H1 (cell line): ENCODE data around the gene CYP46A1. TPM values are rescaled to one million over a fixed set of nuclear protein-coding genes. Genes with fewer than 3 reads are reported as not detected.

ENCODE experiments used
- CTCF ChIA-PET: fragments of 300-600 bp; sonication (Branson Sonifier 250); formaldehyde crosslinking; loops from one replicate; lab custom pipeline; 2021; ENCODE audit not compliant: partially characterized antibody; lab: Charles Lee
- POLR2A ChIA-PET: fragments of 300-600 bp; sonication (Branson Sonifier 250); formaldehyde crosslinking; loops from one replicate; lab custom pipeline; 2021; ENCODE audit warnings: inconsistent platforms; ENCODE audit not compliant: partially characterized antibody; lab: Charles Lee
- DNase-seq, 2 experiments: peaks; one replicate each; pipeline versions ENCODE4 v3.0.0 to v3.0.0-alpha.2; 2010 to 2022; ENCODE audit warnings: low spot score in 2 of 2, low read depth in 1 of 2, mixed read lengths in 1 of 2
- FAIRE-seq: peaks from 2 replicates; lab custom pipeline; 2011; peaks lifted over from hg19 to GRCh38; lab: Jason Lieb, UNC
- H2AFZ ChIP-seq: 2 replicates; pipeline ENCODE4 v1.8.1; 2012; ENCODE audit warnings: low read length, inconsistent platforms
- H2AK5ac ChIP-seq: 2 replicates; pipeline ENCODE4 v1.6.1; 2013; ENCODE audit warnings: low read depth, low read length
- H2BK120ac ChIP-seq: replicated peaks from 2 replicates; pipeline ENCODE3; 2013; ENCODE audit warnings: low read depth, low read length, inconsistent platforms
- H2BK12ac ChIP-seq: 2 replicates; pipeline ENCODE4 v1.6.1; 2013; ENCODE audit warnings: low read depth, low read length
- H2BK15ac ChIP-seq: 2 replicates; pipeline ENCODE4 v1.6.1; 2013; ENCODE audit warnings: low read length
- H2BK20ac ChIP-seq: 2 replicates; pipeline ENCODE4 v1.6.1; 2013; ENCODE audit warnings: low read length
- H2BK5ac ChIP-seq: 2 replicates; pipeline ENCODE4 v1.6.1; 2013; ENCODE audit warnings: low read depth, low read length
- H3K14ac ChIP-seq: 2 replicates; pipeline ENCODE4 v1.6.1; 2013; ENCODE audit warnings: inconsistent platforms; ENCODE audit not compliant: insufficient read length
- H3K18ac ChIP-seq: 2 replicates; pipeline ENCODE4 v1.6.1; 2013; ENCODE audit warnings: low read length; ENCODE audit errors: extremely low read depth
- H3K23ac ChIP-seq: 2 replicates; pipeline ENCODE4 v1.6.1; 2013; ENCODE audit warnings: inconsistent platforms; ENCODE audit not compliant: insufficient read length
- H3K23me2 ChIP-seq: 2 replicates; pipeline ENCODE4 v1.6.1; 2013; ENCODE audit warnings: low read depth, low read length
- H3K27ac ChIP-seq: 2 replicates; pipeline ENCODE4 v1.6.1; 2011; ENCODE audit warnings: low read depth, low read length, inconsistent platforms
- H3K27me3 ChIP-seq, 4 experiments: replicated peaks in 1 of 4; 1 replicate in 1 of 4; 2 replicates in 3 of 4; pipeline versions ENCODE4 v1.6.1 to v1.8.1; 2011 to 2013; ENCODE audit warnings: low read length in 3 of 4, mild to moderate bottlenecking in 3 of 4, inconsistent platforms in 2 of 4, mixed read lengths in 2 of 4, moderate library complexity in 1 of 4; ENCODE audit not compliant: control insufficient read depth in 3 of 4, insufficient read depth in 3 of 4; ENCODE audit errors: extremely low read depth in 1 of 4
- H3K36me3 ChIP-seq, 4 experiments: 2 replicates each; pipeline versions ENCODE4 v1.6.1 to v1.8.1; 2011 to 2013; ENCODE audit warnings: mild to moderate bottlenecking in 4 of 4, low read length in 3 of 4, moderate library complexity in 2 of 4, control low read depth in 1 of 4, inconsistent platforms in 1 of 4; ENCODE audit not compliant: insufficient read depth in 4 of 4, control insufficient read depth in 2 of 4
- H3K4ac ChIP-seq: replicated peaks from 2 replicates; pipeline ENCODE3; 2013; ENCODE audit warnings: low read length, low read depth, mixed read lengths, inconsistent platforms; ENCODE audit not compliant: insufficient read length
- H3K4me1 ChIP-seq, 4 experiments: replicated peaks in 1 of 4; 1 replicate in 1 of 4; 2 replicates in 3 of 4; pipeline versions ENCODE4 v1.6.1 to v1.8.1; 2011 to 2013; ENCODE audit warnings: low read length in 3 of 4, inconsistent platforms in 2 of 4, mixed read lengths in 1 of 4; ENCODE audit not compliant: insufficient read depth in 4 of 4, control insufficient read depth in 3 of 4
- H3K4me2 ChIP-seq, 2 experiments: 2 replicates each; pipeline versions ENCODE4 v1.6.1 to v1.8.1; 2011 to 2013; ENCODE audit warnings: low read depth in 2 of 2, low read length in 2 of 2, control low read depth in 1 of 2, inconsistent platforms in 1 of 2, mild to moderate bottlenecking in 1 of 2; ENCODE audit not compliant: insufficient read depth in 1 of 2
- H3K4me3 ChIP-seq, 4 experiments: fragments of 200-600, 300-600 bp in 1 of 4; sonication (generic), shearing (Covaris generic), sonication (Bioruptor Twin) in 1 of 4; 2 replicates each; pipeline versions ENCODE4 v1.5.1 to v1.8.1; 2011 to 2016; ENCODE audit warnings: low read length in 4 of 4, low read depth in 3 of 4, control low read depth in 2 of 4, inconsistent platforms in 2 of 4, mild to moderate bottlenecking in 2 of 4, mixed read lengths in 1 of 4, moderate library complexity in 1 of 4; ENCODE audit not compliant: insufficient read depth in 2 of 4; ENCODE audit errors: extremely low read depth in 1 of 4
- H3K56ac ChIP-seq: replicated peaks from 2 replicates; pipeline ENCODE3; 2013; ENCODE audit warnings: low read depth, mild to moderate bottlenecking, mixed read lengths, low read length, inconsistent platforms; ENCODE audit not compliant: insufficient read length
- H3K79me1 ChIP-seq: 2 replicates; pipeline ENCODE4 v1.6.1; 2013; ENCODE audit warnings: low read depth, low read length, control low read depth
- H3K79me2 ChIP-seq, 2 experiments: 2 replicates each; pipeline versions ENCODE4 v1.6.1 to v1.8.1; 2012 to 2013; ENCODE audit warnings: low read length in 2 of 2, mild to moderate bottlenecking in 2 of 2, inconsistent platforms in 1 of 2; ENCODE audit not compliant: insufficient read depth in 2 of 2, control insufficient read depth in 1 of 2
- H3K9ac ChIP-seq, 4 experiments: replicated peaks in 1 of 4; 1 replicate in 1 of 4; 2 replicates in 3 of 4; pipeline versions ENCODE4 v1.6.1 to v1.8.1; 2011 to 2013; ENCODE audit warnings: low read depth in 3 of 4, low read length in 3 of 4, control low read depth in 2 of 4, mild to moderate bottlenecking in 2 of 4, moderate library complexity in 2 of 4, inconsistent platforms in 1 of 4; ENCODE audit errors: extremely low read depth in 1 of 4
- H3K9me3 ChIP-seq, 2 experiments: 2 replicates each; pipeline versions ENCODE4 v1.6.1 to v1.8.1; 2012 to 2013; ENCODE audit warnings: mild to moderate bottlenecking in 2 of 2, moderate library complexity in 2 of 2, control low read depth in 1 of 2, inconsistent platforms in 1 of 2, low read depth in 1 of 2, low read length in 1 of 2, mixed read lengths in 1 of 2; ENCODE audit not compliant: insufficient read depth in 2 of 2
- H4K20me1 ChIP-seq, 2 experiments: replicated peaks in 1 of 2; 2 replicates each; pipeline versions ENCODE3 to v1.8.1; 2011 to 2013; ENCODE audit warnings: inconsistent platforms in 2 of 2, low read length in 2 of 2, mild to moderate bottlenecking in 1 of 2; ENCODE audit not compliant: insufficient read depth in 2 of 2, control insufficient read depth in 1 of 2
- H4K5ac ChIP-seq: 2 replicates; pipeline ENCODE4 v1.6.1; 2013; ENCODE audit warnings: low read length, low read depth, mixed read lengths, inconsistent platforms; ENCODE audit not compliant: insufficient read length
- H4K8ac ChIP-seq: 2 replicates; pipeline ENCODE4 v1.8.0; 2013; ENCODE audit warnings: mild to moderate bottlenecking, moderate library complexity, low read length, inconsistent platforms; ENCODE audit not compliant: insufficient read depth; ENCODE audit errors: extremely low read depth
- H4K91ac ChIP-seq: replicated peaks from 2 replicates; pipeline ENCODE3; 2013; ENCODE audit warnings: low read length, mixed read lengths, inconsistent platforms; ENCODE audit not compliant: insufficient read length
- CBX8 ChIP-seq: fragments of 300-800, 300-1000 bp; sonication (generic); IDR thresholded peaks from 2 replicates; pipeline ENCODE4 v1.7.1; 2016; ENCODE audit warnings: low read depth, low read length, borderline replicate concordance
- MAX ChIP-seq: IDR thresholded peaks from 2 replicates; pipeline ENCODE4 v1.6.1; 2012; ENCODE audit warnings: inconsistent platforms
- WGBS, 2 experiments: shearing (Covaris generic) in 1 of 2; methylation state at CpG; one replicate each; pipeline versions ENCODE4 v1.1.6 to v1.1.7; 2013 to 2015; ENCODE audit warnings: low lambda C conversion rate in 2 of 2, mixed read lengths in 2 of 2, inconsistent platforms in 1 of 2, low coverage in 1 of 2, missing lambda C conversion rate in 1 of 2; ENCODE audit not compliant: insufficient replicate concordance in 2 of 2, insufficient coverage in 1 of 2, insufficient read length in 1 of 2; ENCODE audit errors: extremely low coverage in 1 of 2, missing lambda C conversion rate in 1 of 2; 5-methylcytosine and 5-hydroxymethylcytosine counted together
- polyA plus RNA-seq, 7 experiments: library from polyadenylated mRNA; depleted of rRNA in 3 of 7; stranded (reverse) in 5 of 7; unstranded in 2 of 7; fragments of >200 nt in 5 of 7; fragments of 200-250 nt in 2 of 7; gene quantifications; 1 replicate in 5 of 7; 2 replicates in 1 of 7; 4 replicates in 1 of 7; pipeline versions ENCODE4 v1.2.1 to v1.2.3, GENCODE V29; 2011 to 2013; ENCODE audit warnings: missing spikeins in 2 of 7, mixed read lengths in 2 of 7
- total RNA-seq: library from RNA; stranded (reverse); fragmentation: NEBNext Ultra II Directional; extraction: Animal tissue kit (Norgen Biotek cat#: 25700); gene quantifications from 2 replicates; pipeline ENCODE4 v1.2.1, GENCODE V29; 2021

The CYP46A1 gene
- total and polyA plus RNA-seq, 2 of the 8 experiments (the other 6 are each of a cell fraction or from before 2014, with no cell fraction given), result 0.41 to 1.3 TPM

- H3K4me3 ChIP-seq, result peak overlapping the region; percentile 40 to 75 (median 56)
- H3K36me3 ChIP-seq, result no peaks in the 10 kb centered on the region
- H2BK5ac ChIP-seq, result no peak overlapping the region
- H3K27me3 ChIP-seq, result peaks cover 0 to 30% (median 22%) of the 10 kb centered on the region in 4 experiments; a peak in 6 of 7 replicates
- no peak overlapping the region for H4K91ac ChIP-seq
- H3K23ac ChIP-seq, result no peak overlapping the region
- DNase-seq, result peak in 1 of 2 experiments; percentile 54
- no peak overlapping the region for H3K56ac ChIP-seq
- H3K79me1 ChIP-seq, result no peaks in the 10 kb centered on the region
- H3K27ac ChIP-seq, result no peak overlapping the region
- no peak overlapping the region for H3K4ac ChIP-seq
- peaks cover 10% of the 10 kb centered on the region; the same call in 1 of the 2 replicates for H3K23me2 ChIP-seq
- H4K20me1 ChIP-seq, result no peaks in the 10 kb centered on the region
- H3K14ac ChIP-seq, result no peak overlapping the region
- H2BK120ac ChIP-seq, result no peak overlapping the region
- peaks cover 0 to 14% (median 5%) of the 10 kb centered on the region in 4 experiments; a peak in 5 of 7 replicates for H3K4me1 ChIP-seq
- H3K9me3 ChIP-seq, result no peaks in the 10 kb centered on the region
- no peak overlapping the region for H4K5ac ChIP-seq
- no peak for TF ChIP-seq CBX8
- peak; percentile 16; the same call in 1 of the 2 replicates for TF ChIP-seq MAX
- no peak for FAIRE-seq
- H2BK20ac ChIP-seq, result no peak overlapping the region
- H2BK12ac ChIP-seq, result no peak overlapping the region
- H3K9ac ChIP-seq, result no peak overlapping the region
- POLR2A ChIA-PET, result interaction anchor here (0.8 to 1.0 kb wide), 3 partner anchors 10 to 33 kb away, joined by 3 read pairs; no protein-coding TSS in a partner anchor
- H3K18ac ChIP-seq, result peak overlapping the region; percentile 51
- no peak overlapping the region for H2AK5ac ChIP-seq
- H4K8ac ChIP-seq, result peak overlapping the region; percentile 93; the same call in 1 of the 2 replicates
- 55% methylated on average over 28 of the region's 32 CpGs; no CpG with 5 or more reads in 1 of the 2 experiments for WGBS, 2 experiments
- no peaks in the 10 kb centered on the region for H3K79me2 ChIP-seq
- H3K4me2 ChIP-seq, result peak overlapping the region; percentile 55 to 88
- peak overlapping the region; percentile 61; the same call in 1 of the 2 replicates for H2BK15ac ChIP-seq
- H2AFZ ChIP-seq, result no peak overlapping the region
- CTCF ChIA-PET, result interaction anchor here (1.0 to 4.7 kb wide), 7 partner anchors 9 to 198 kb away, joined by 3 to 13 read pairs (median 3); no protein-coding TSS in a partner anchor
Measured at GRCh38 chr14:99645545-99646505, 38.3 kb upstream of the CYP46A1 start.
